HEK293T (cell line): Measurements from ENCODE around the gene PLEKHM2.

ENCODE experiments used
- FOXM1 ChIP-seq: fragments of 450-650 bp; IDR thresholded peaks from 2 replicates; pipeline ENCODE4 v1.6.1; 2017; ENCODE audit warnings: mild to moderate bottlenecking, borderline replicate concordance
- SUZ12 ChIP-seq: fragments of 450-650 bp; IDR thresholded peaks from 2 replicates; pipeline ENCODE4 v1.6.1; 2016; ENCODE audit warnings: mild to moderate bottlenecking
- TARDBP ChIP-seq: fragments of 450-650 bp; IDR thresholded peaks from 2 replicates; pipeline ENCODE4 v1.6.1; 2016
- ZNF384 ChIP-seq: fragments of 450-650 bp; IDR thresholded peaks from 2 replicates; pipeline ENCODE4 v1.6.1; 2016

GRCh38 chr1:15722836-15723532 lies 38.9 kb downstream of the PLEKHM2 start:
- no peak for TF ChIP-seq ZNF384
- TF ChIP-seq FOXM1: no peak
- no peak for TF ChIP-seq SUZ12
- no peak for TF ChIP-seq TARDBP
